ENCODE measurements around the gene ENTPD2. TPM values are rescaled to one million over a fixed set of nuclear protein-coding genes. Genes with fewer than 3 reads are reported as not detected.

The ENTPD2 gene
- total and polyA plus RNA-seq, 9 of the 15 experiments (the other 6 are each of a cell fraction or from before 2014, with no cell fraction given) = 0.04 to 0.60 (median 0.14) TPM; not detected in 4

DNA sequence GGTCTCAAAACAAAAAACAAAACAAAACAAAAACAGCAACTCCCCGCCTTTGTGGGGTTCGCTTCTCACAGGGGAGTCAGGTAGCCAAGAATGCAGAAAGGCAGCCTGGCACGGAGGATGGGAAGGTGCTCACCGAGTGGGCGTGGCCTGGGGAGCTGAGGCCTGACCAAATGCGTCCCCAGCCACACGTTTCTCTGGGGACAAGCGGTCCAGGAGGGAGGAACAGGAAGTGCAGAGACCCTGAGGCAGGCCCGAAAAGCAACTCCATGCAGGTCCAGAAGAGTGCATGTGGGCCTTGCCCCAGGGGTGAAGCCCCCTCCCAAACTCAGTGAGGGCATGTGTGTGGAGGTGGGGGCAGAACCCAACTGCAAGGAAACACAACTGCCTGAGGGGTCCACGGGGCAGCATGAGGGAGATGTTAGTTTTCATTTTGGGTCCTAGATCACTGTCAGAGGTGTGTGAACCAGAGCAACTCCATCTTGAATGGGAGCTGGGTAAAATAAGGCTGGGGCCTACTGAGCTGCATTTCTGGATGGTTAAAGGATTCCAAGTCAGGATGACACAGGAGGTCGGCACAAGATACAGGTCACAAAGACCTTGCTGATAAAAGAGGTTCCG is 20.9 kb upstream of the ENTPD2 start (continued):
- TF ChIP-seq, protein P1, sequence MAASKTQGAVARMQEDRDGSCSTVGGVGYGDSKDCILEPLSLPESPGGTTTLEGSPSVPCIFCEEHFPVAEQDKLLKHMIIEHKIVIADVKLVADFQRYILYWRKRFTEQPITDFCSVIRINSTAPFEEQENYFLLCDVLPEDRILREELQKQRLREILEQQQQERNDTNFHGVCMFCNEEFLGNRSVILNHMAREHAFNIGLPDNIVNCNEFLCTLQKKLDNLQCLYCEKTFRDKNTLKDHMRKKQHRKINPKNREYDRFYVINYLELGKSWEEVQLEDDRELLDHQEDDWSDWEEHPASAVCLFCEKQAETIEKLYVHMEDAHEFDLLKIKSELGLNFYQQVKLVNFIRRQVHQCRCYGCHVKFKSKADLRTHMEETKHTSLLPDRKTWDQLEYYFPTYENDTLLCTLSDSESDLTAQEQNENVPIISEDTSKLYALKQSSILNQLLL (CRISPR knock-in tag; IDR thresholded peaks at IDR 0.05; ENCODE audit: borderline replicate concordance) = no peak
- TF ChIP-seq HSF4 (CRISPR knock-in tag; IDR thresholded peaks at IDR 0.05; ENCODE audit: borderline replicate concordance) = peak; percentile 96
- no peak for TF ChIP-seq SRSF1 (IDR thresholded peaks at IDR 0.05; ENCODE audit: low read depth, low read length)
- TF ChIP-seq TFE3 (CRISPR knock-in tag; IDR thresholded peaks at IDR 0.05) = peak; percentile 81
- 0 out of 2 replicates have a peak, but pooled peaks have one; percentile 39 for TF ChIP-seq NFRKB (IDR thresholded peaks at IDR 0.05; ENCODE audit: low read depth)
- TF ChIP-seq HOXB6 (CRISPR knock-in tag; IDR thresholded peaks at IDR 0.05; ENCODE audit: borderline replicate concordance) = peak; percentile 81; the same call in 1 of the 2 replicates
- TF ChIP-seq MGA (IDR thresholded peaks at IDR 0.05) = no peak
- TF ChIP-seq KLF13 (tag; IDR thresholded peaks at IDR 0.05; ENCODE audit: borderline replicate concordance, low read depth) = peak; percentile 95
- TF ChIP-seq TEAD1 (CRISPR knock-in tag; IDR thresholded peaks at IDR 0.05) = peak in 1 of 2 experiments; percentile 99; a peak in 2 of 4 replicates
- TF ChIP-seq DEAF1 (CRISPR knock-in tag; IDR thresholded peaks at IDR 0.05) = peak; percentile 91

Data from K562 (cell line).